ENCODE measurements around the gene ZPR1. TPM values are rescaled to one million over a fixed set of nuclear protein-coding genes. Genes with fewer than 3 reads are reported as not detected.

The ZPR1 gene
- total RNA-seq, 1 donor from 2014 or later: 18.2 TPM

DNA sequence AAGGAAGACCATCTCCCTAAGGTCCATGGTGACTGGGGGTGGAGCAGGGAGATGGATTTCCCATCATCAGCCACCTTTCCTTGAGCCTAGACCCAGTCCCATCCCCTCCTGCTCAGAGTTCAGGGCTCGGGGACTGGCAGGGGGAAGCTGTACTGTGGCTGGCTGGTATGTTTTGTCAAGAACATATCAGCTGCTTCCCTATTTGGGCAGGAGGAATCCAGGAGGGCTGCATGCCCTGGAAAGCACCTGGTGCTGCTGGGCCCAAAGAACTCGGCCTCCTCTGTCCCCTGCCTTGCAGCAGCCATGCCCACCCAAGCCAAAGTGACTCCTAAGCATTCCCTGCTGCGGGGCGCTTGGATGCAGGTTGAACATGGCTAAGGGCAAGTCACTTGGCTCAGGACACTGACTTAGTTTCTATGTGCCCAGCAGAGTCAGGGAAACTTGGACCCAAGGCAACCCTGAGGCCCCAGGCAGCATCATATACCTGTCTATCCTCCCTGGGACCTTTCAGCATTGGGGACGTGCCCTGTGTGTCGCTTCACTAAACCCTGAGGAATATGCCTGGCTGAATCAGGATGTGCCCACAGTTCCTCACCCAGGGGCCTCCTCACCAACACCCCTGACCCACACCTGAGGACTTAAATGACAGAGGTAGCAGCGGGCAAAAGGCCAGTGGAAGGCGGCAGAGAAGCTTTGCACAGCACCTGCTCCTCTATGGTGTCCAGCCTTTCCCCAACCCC lies 58.2 kb downstream of the ZPR1 start:
- no peak for ATAC-seq
- no peak for DNase-seq
- intact Hi-C loops (cut with micrococcal nuclease): no loop called here

- intact Hi-C loops (cut with micrococcal nuclease): no loop called here
- ATAC-seq: no peak
Observed at GRCh38 chr11:116727990-116728389, 59.8 kb downstream of the ZPR1 start.

DNA sequence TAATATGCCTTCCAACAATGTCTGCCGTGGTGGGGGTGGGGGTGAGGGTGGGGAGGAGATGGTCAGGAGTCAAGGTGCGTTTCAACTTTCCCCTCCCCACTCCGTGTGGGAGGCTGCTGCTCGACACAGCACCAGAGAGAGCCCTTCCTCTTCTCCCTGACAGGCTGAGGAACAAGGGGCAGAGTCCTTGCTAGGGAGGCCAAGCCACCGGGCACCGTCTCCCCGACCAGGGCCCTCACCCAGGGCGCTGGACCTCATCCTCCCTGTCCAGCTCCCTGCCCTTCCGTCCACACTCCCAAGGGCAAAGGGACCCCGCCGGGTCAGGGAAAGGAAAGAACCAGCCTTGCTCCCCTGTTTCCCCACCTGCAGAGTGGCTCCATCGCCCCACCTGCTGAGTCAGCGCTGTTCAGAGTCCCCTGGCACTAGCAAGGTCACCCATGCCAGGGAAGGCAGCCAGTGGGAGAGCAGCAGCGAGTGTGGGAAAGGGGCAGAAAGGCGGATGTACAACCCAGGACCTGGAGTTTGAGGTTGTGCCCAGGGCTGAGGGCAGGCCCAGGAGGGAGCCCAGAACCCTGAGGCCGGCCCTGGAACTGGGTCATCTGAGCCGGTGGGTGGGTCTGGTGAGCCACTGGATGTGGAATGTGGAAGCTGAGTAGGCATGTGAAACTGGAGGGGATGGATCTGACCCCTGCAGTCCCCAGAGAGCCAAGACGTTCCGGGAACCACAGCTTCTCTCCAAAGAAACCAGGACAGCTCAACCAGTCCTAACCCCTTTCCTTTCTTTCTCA lies 62.2 kb downstream of the ZPR1 start:
- ATAC-seq (peak; percentile 11), DNase-seq (no peak)
- intact Hi-C loops (cut with micrococcal nuclease): no loop called here

More at GRCh38 chr11:116727990-116728389, 59.8 kb downstream of the ZPR1 start:
- no peak for DNase-seq

GRCh38 chr11:116724813-116725212 lies 63.0 kb downstream of the ZPR1 start:
- ATAC-seq (no peak), DNase-seq (no peak)
- intact Hi-C loops (cut with micrococcal nuclease): no loop called here

Other genes starting within 250 kb of the ZPR1 start
- 7.2 TPM for gene BUD13, start 15.0 kb downstream of the ZPR1 start, total RNA-seq
- not detected for gene APOA5, start 3.9 kb upstream of the ZPR1 start, total RNA-seq
- gene APOA4, start 35.3 kb upstream of the ZPR1 start, total RNA-seq: not detected
- gene APOC3, start 41.9 kb upstream of the ZPR1 start, total RNA-seq: not detected
- 9.2 TPM for gene APOA1, start 49.6 kb upstream of the ZPR1 start, total RNA-seq